ENCODE results near the gene AMY1B.
"Not testable (repeated sequence)": the region's sequence is repeated elsewhere in the genome, so short reads cannot be mapped to it uniquely, and the experiment has no call there.

Gene AMY1B

GRCh38 chr1:103650305-103650704 lies 45.7 kb downstream of the AMY1B start:
- H3K4me3 ChIP-seq (ENCODE audit: control insufficient read depth in 1 of 7, extremely low read depth in 1 of 7, insufficient read depth in 4 of 7, low read depth in 2 of 7, low read length in 6 of 7); H3K27ac ChIP-seq (ENCODE audit: insufficient read depth in 1 of 2, low read depth in 1 of 2, low read length in 2 of 2, poor library complexity in 1 of 2, severe bottlenecking in 2 of 2); CTCF ChIA-PET; H3K27me3 ChIP-seq (replicated peaks in 2 of 5; ENCODE audit: control insufficient read depth in 4 of 5, insufficient read depth in 5 of 5, low read length in 4 of 5); H3K9me3 ChIP-seq (ENCODE audit: control extremely low read depth in 1 of 5, control insufficient read depth in 4 of 5, insufficient read depth in 2 of 5, low read depth in 1 of 5, low read length in 4 of 5); DNase-seq; H3K4me1 ChIP-seq (ENCODE audit: control extremely low read depth in 1 of 4, control insufficient read depth in 4 of 4, insufficient read depth in 4 of 4, low read length in 3 of 4); POLR2A ChIA-PET; H3K36me3 ChIP-seq (ENCODE audit: control insufficient read depth in 4 of 4, insufficient read depth in 4 of 4, low read length in 3 of 4): not testable (repeated sequence)
- no CpG with 5 or more reads among the region's 3 CpGs for WGBS (ENCODE audit: insufficient coverage)

GRCh38 chr1:103643908-103644307 lies 52.1 kb downstream of the AMY1B start:
- DNase-seq; H3K4me3 ChIP-seq (ENCODE audit: control insufficient read depth in 1 of 7, extremely low read depth in 1 of 7, insufficient read depth in 4 of 7, low read depth in 2 of 7, low read length in 6 of 7); CTCF ChIA-PET; POLR2A ChIA-PET; H3K36me3 ChIP-seq (ENCODE audit: control insufficient read depth in 4 of 4, insufficient read depth in 4 of 4, low read length in 3 of 4); H3K4me1 ChIP-seq (ENCODE audit: control extremely low read depth in 1 of 4, control insufficient read depth in 4 of 4, insufficient read depth in 4 of 4, low read length in 3 of 4); H3K27me3 ChIP-seq (replicated peaks in 2 of 5; ENCODE audit: control insufficient read depth in 4 of 5, insufficient read depth in 5 of 5, low read length in 4 of 5); H3K9me3 ChIP-seq (ENCODE audit: control extremely low read depth in 1 of 5, control insufficient read depth in 4 of 5, insufficient read depth in 2 of 5, low read depth in 1 of 5, low read length in 4 of 5); H3K27ac ChIP-seq (ENCODE audit: insufficient read depth in 1 of 2, low read depth in 1 of 2, low read length in 2 of 2, poor library complexity in 1 of 2, severe bottlenecking in 2 of 2): not testable (repeated sequence)
- no CpG with 5 or more reads among the region's 3 CpGs for WGBS (ENCODE audit: insufficient coverage)

GRCh38 chr1:103641194-103641593 lies 54.8 kb downstream of the AMY1B start:
- H3K36me3 ChIP-seq (ENCODE audit: control insufficient read depth in 4 of 4, insufficient read depth in 4 of 4, low read length in 3 of 4); H3K27me3 ChIP-seq (replicated peaks in 2 of 5; ENCODE audit: control insufficient read depth in 4 of 5, insufficient read depth in 5 of 5, low read length in 4 of 5); H3K9me3 ChIP-seq (ENCODE audit: control extremely low read depth in 1 of 5, control insufficient read depth in 4 of 5, insufficient read depth in 2 of 5, low read depth in 1 of 5, low read length in 4 of 5); H3K27ac ChIP-seq (ENCODE audit: insufficient read depth in 1 of 2, low read depth in 1 of 2, low read length in 2 of 2, poor library complexity in 1 of 2, severe bottlenecking in 2 of 2); CTCF ChIA-PET; H3K4me1 ChIP-seq (ENCODE audit: control extremely low read depth in 1 of 4, control insufficient read depth in 4 of 4, insufficient read depth in 4 of 4, low read length in 3 of 4); DNase-seq; POLR2A ChIA-PET; H3K4me3 ChIP-seq (ENCODE audit: control insufficient read depth in 1 of 7, extremely low read depth in 1 of 7, insufficient read depth in 4 of 7, low read depth in 2 of 7, low read length in 6 of 7): not testable (repeated sequence)
- no CpG with 5 or more reads among the region's 3 CpGs for WGBS (ENCODE audit: insufficient coverage)

Measured in common myeloid progenitor, CD34-positive (primary cell).